GM12878 (cell line): Measurements from ENCODE around the gene SPINK4.

Experiments
- FOXM1 ChIP-seq: IDR thresholded peaks from 2 replicates; pipeline ENCODE4 v1.6.1; 2012; ENCODE audit warnings: low read depth, mild to moderate bottlenecking, inconsistent platforms, low read length, moderate library complexity
- HCFC1 ChIP-seq: fragments of 150-350 bp; IDR thresholded peaks from 2 replicates; pipeline ENCODE4 v1.6.1; 2014; ENCODE audit warnings: low read length
- STAT3 ChIP-seq: IDR thresholded peaks from 2 replicates; pipeline ENCODE4 v1.6.1; 2011; ENCODE audit warnings: low read depth, low read length, improper control_type of control experiment
- ZNF274 ChIP-seq: IDR thresholded peaks from one replicate; pipeline ENCODE4 v1.8.0; 2011; ENCODE audit not compliant: insufficient read length, insufficient read depth
- TF ChIP-seq, protein P1 (sequence below), 3 experiments: IDR thresholded peaks in 2 of 3; conservative IDR thresholded peaks in 1 of 3; 2 replicates each; pipeline ENCODE4 v1.5.1; 2011; ENCODE audit warnings: low read depth in 3 of 3, low read length in 3 of 3, mild to moderate bottlenecking in 3 of 3, control low read depth in 2 of 3, moderate library complexity in 2 of 3, inconsistent platforms in 1 of 3, mixed read lengths in 1 of 3; ENCODE audit not compliant: control insufficient read depth in 2 of 3, insufficient read depth in 1 of 3; ENCODE audit errors: extremely low read depth in 1 of 3
- TF ChIP-seq, protein P2 (sequence below): IDR thresholded peaks from 2 replicates; pipeline ENCODE4 v1.6.1; 2012; ENCODE audit warnings: low read length, inconsistent platforms
- TF ChIP-seq, protein P3 (sequence below): fragments of 450-650 bp; IDR thresholded peaks from 2 replicates; pipeline ENCODE4 v1.6.1; 2014; ENCODE audit warnings: mild to moderate bottlenecking

DNA sequence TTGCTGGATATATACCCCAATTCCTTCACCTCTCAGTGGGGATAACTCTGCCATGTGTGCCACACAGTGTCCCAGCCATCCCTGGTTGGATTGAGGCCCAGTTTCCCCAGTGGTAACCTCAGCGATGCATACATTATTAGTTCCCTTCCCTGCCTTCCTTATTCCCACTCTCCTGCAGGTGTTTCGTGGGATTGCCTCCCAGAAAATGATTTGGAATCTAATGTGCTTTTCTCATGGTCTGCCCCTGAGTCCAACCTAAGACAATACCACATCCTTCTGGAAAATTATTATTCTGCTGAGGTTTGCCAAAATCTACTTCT is 8.4 kb upstream of the SPINK4 start:
- TF ChIP-seq STAT3 (no peak), ZNF274 (no peak), FOXM1 (no peak), HCFC1 (no peak)
- TF ChIP-seq, protein P1, sequence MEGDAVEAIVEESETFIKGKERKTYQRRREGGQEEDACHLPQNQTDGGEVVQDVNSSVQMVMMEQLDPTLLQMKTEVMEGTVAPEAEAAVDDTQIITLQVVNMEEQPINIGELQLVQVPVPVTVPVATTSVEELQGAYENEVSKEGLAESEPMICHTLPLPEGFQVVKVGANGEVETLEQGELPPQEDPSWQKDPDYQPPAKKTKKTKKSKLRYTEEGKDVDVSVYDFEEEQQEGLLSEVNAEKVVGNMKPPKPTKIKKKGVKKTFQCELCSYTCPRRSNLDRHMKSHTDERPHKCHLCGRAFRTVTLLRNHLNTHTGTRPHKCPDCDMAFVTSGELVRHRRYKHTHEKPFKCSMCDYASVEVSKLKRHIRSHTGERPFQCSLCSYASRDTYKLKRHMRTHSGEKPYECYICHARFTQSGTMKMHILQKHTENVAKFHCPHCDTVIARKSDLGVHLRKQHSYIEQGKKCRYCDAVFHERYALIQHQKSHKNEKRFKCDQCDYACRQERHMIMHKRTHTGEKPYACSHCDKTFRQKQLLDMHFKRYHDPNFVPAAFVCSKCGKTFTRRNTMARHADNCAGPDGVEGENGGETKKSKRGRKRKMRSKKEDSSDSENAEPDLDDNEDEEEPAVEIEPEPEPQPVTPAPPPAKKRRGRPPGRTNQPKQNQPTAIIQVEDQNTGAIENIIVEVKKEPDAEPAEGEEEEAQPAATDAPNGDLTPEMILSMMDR (IDR thresholded peaks at IDR 0.05 in 2 of 3, conservative IDR thresholded peaks at IDR 0.05 in 1 of 3; ENCODE audit: control insufficient read depth in 2 of 3, extremely low read depth in 1 of 3, insufficient read depth in 1 of 3, low read depth in 3 of 3, low read length in 3 of 3): no peak
- TF ChIP-seq, protein P2, sequence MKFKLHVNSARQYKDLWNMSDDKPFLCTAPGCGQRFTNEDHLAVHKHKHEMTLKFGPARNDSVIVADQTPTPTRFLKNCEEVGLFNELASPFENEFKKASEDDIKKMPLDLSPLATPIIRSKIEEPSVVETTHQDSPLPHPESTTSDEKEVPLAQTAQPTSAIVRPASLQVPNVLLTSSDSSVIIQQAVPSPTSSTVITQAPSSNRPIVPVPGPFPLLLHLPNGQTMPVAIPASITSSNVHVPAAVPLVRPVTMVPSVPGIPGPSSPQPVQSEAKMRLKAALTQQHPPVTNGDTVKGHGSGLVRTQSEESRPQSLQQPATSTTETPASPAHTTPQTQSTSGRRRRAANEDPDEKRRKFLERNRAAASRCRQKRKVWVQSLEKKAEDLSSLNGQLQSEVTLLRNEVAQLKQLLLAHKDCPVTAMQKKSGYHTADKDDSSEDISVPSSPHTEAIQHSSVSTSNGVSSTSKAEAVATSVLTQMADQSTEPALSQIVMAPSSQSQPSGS: no peak
- TF ChIP-seq, protein P3, sequence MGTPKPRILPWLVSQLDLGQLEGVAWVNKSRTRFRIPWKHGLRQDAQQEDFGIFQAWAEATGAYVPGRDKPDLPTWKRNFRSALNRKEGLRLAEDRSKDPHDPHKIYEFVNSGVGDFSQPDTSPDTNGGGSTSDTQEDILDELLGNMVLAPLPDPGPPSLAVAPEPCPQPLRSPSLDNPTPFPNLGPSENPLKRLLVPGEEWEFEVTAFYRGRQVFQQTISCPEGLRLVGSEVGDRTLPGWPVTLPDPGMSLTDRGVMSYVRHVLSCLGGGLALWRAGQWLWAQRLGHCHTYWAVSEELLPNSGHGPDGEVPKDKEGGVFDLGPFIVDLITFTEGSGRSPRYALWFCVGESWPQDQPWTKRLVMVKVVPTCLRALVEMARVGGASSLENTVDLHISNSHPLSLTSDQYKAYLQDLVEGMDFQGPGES: no peak
